Small intestine (tissue), 7 donors: Measurements from ENCODE around the gene ZNF410. TPM values are rescaled to one million over a fixed set of nuclear protein-coding genes. Genes with fewer than 3 reads are reported as not detected.

ENCODE experiments used
- DNase-seq, 2 donors: peaks; one replicate each; pipeline versions ENCODE4 v3.0.0 to v3.0.0-alpha.2; 2013
- FAIRE-seq: peaks from 2 replicates; lab custom pipeline; 2012; peaks lifted over from hg19 to GRCh38; lab: Jason Lieb, UNC
- H3K27ac ChIP-seq, 3 donors: one replicate each; pipeline ENCODE4 v1.5.1; 2013; ENCODE audit warnings: low read length in 2 of 3, mild to moderate bottlenecking in 2 of 3, control low read depth in 1 of 3, inconsistent platforms in 1 of 3, low read depth in 1 of 3, moderate library complexity in 1 of 3
- H3K27me3 ChIP-seq, 3 donors: one replicate each; pipeline ENCODE4 v1.6.1; 2013; ENCODE audit warnings: low read length in 3 of 3, inconsistent platforms in 1 of 3; ENCODE audit not compliant: control insufficient read depth in 3 of 3, insufficient read depth in 3 of 3
- H3K36me3 ChIP-seq, 3 donors: one replicate each; pipeline ENCODE4 v1.6.1; 2013; ENCODE audit warnings: low read length in 3 of 3, inconsistent platforms in 1 of 3, low read depth in 1 of 3, mild to moderate bottlenecking in 1 of 3, moderate library complexity in 1 of 3; ENCODE audit not compliant: control insufficient read depth in 3 of 3, insufficient read depth in 2 of 3
- H3K4me1 ChIP-seq, 3 donors: one replicate each; pipeline ENCODE4 v1.6.1; 2013; ENCODE audit warnings: low read length in 2 of 3, inconsistent platforms in 1 of 3, low read depth in 1 of 3, mild to moderate bottlenecking in 1 of 3, moderate library complexity in 1 of 3; ENCODE audit not compliant: control insufficient read depth in 3 of 3, insufficient read depth in 2 of 3
- H3K4me3 ChIP-seq, 3 donors: one replicate each; pipeline ENCODE4 v1.5.1; 2013; ENCODE audit warnings: low read length in 3 of 3, control low read depth in 1 of 3, inconsistent platforms in 1 of 3, low read depth in 1 of 3, mild to moderate bottlenecking in 1 of 3, moderate library complexity in 1 of 3
- H3K9me3 ChIP-seq, 2 donors: one replicate each; pipeline ENCODE4 v1.6.1; 2013; ENCODE audit warnings: low read depth in 1 of 2, low read length in 1 of 2; ENCODE audit not compliant: control insufficient read depth in 2 of 2, insufficient read depth in 1 of 2
- WGBS, 3 donors: extraction: QIAGEN DNeasy Blood & Tissue Kit; methylation state at CpG; one replicate each; pipeline ENCODE4 v1.1.7; 2013; 5-methylcytosine and 5-hydroxymethylcytosine counted together
- polyA plus RNA-seq, 4 donors: library from polyadenylated mRNA; stranded (reverse) in 3 of 4; unstranded in 1 of 4; fragments of 200-250 nt in 3 of 4; fragments of 120-200 nt in 1 of 4; gene quantifications; one replicate each; pipeline versions ENCODE4 v1.2.1 to v1.2.3, GENCODE V29; 2013
- donor health status: healthy with polysubstance abuse.
- donor health status: control.
- donor health status: control.
- donor health status: Bipolar disorder and iron deficiency.
- donor health status: healthy.

Gene ZNF410
- polyA plus RNA-seq, 4 donors, result 30.7 to 50.1 (median 36.7) TPM

DNA sequence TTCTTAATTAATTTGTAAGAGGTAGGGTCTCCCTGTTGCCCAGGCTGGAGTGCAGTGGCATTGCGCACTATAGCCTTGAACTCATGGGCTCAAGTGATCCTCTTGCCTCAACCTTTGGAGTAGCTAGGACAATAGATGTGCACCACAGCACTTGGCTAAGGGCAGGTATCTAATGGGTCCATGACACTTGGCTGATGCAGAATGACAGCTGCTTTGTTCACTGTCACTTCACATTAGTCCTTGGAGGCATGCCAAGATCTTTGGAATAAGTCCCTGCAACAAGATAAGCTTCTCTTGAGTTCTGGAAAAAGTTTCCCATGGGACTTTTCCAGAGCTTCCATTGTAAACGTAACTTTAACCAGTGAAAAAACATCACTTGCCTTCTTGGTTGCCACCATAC, 86.8 kb downstream of the ZNF410 start:
- Histone ChIP-seq H3K27me3 (no peaks in the 10 kb centered on the region), H3K36me3 (peaks cover 14 to 64% (median 19%) of the 10 kb centered on the region in 3 donors), H3K4me1 (peaks cover 2 to 9% (median 2%) of the 10 kb centered on the region in 3 donors), H3K27ac (no peak overlapping the region), H3K9me3 (no peaks in the 10 kb centered on the region), H3K4me3 (no peak overlapping the region)
- FAIRE-seq, result no peak
- 65 to 73% (median 70%) methylated on average over 2 of the region's 2 CpGs for WGBS, 3 donors
- peak in 1 of 2 donors; percentile 40 for DNase-seq

DNA sequence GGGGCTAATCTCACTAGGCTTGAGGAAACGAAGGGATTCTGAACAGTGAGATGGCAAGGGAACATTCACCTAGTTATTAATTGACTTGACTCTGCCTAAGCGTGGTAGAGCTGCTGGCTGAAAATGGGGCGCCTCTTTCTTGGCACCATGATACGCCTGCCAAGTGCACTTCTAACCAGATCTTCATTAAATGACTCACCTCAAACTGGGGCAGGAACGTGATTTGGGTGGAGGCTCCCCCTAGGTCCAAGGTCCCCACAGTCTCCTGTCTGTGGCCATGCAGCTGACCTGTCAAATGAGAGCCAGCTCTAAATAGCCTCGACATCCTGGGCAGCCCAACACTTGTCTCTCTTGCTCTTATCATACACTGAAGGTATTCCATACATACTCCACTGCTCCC, 89.5 kb downstream of the ZNF410 start:
- H3K9me3 ChIP-seq, result no peaks in the 10 kb centered on the region
- peaks cover 2 to 9% (median 2%) of the 10 kb centered on the region in 3 donors for H3K4me1 ChIP-seq
- H3K4me3 ChIP-seq, result no peak overlapping the region
- peaks cover 3 to 62% (median 16%) of the 10 kb centered on the region in 3 donors for H3K36me3 ChIP-seq
- peak in 1 of 2 donors; percentile 92 for DNase-seq
- H3K27ac ChIP-seq, result peak overlapping the region in 1 of 3 donors; percentile 38
- no peaks in the 10 kb centered on the region for H3K27me3 ChIP-seq
- WGBS, 3 donors, result 14 to 60% (median 34%) methylated on average over 6 of the region's 6 CpGs
- no peak for FAIRE-seq

DNA sequence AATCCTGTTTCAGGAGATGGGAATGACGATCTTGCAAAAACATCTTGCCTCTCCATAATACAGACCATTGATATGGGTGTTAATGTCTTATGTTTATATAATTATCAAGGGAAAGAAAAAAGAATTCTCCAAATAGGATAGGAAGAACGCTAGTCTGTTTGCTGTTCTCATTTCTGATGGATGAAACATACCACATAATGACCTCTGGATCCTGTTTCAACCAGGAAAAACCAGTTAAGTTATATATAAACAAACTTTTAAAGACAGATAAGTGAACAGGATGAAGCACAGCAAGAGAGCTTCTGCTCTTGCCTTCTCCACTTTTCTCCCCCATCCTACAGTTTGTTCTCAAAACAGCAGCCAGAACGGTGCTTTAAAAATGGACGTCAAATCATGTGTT, 91.2 kb downstream of the ZNF410 start:
- Histone ChIP-seq H3K36me3 (peaks cover 0 to 63% (median 9%) of the 10 kb centered on the region in 3 donors), H3K27me3 (no peaks in the 10 kb centered on the region), H3K27ac (peak overlapping the region in 2 of 3 donors; percentile 18 to 58), H3K4me1 (peaks cover 2 to 9% (median 2%) of the 10 kb centered on the region in 3 donors), H3K4me3 (no peak overlapping the region), H3K9me3 (no peaks in the 10 kb centered on the region)
- DNase-seq (peak; percentile 44 to 59), FAIRE-seq (no peak)
- WGBS, 3 donors, result 32 to 43% (median 41%) methylated on average over 4 of the region's 4 CpGs

Other genes with a start within 250 kb of the ZNF410 start
- gene DNAL1, start 241.9 kb upstream of the ZNF410 start, polyA plus RNA-seq, result 1 to 10 TPM in 3 of 4 donors, under 1 TPM in 1; 0.54 to 5.4 (median 3.0) TPM
- gene PNMA1, start 172.5 kb upstream of the ZNF410 start, polyA plus RNA-seq, result 10 to 100 TPM; 10.8 to 23.5 (median 14.6) TPM
- gene PTGR2, start 35.0 kb upstream of the ZNF410 start, polyA plus RNA-seq, result 10 to 100 TPM in 3 of 4 donors, 1 to 10 TPM in 1; 8.2 to 15.7 (median 13.4) TPM
- 1 to 10 TPM; 2.0 to 5.1 (median 3.1) TPM for gene FAM161B, start 63.2 kb downstream of the ZNF410 start, polyA plus RNA-seq
- gene COQ6, start 63.4 kb downstream of the ZNF410 start, polyA plus RNA-seq, result 10 to 100 TPM in 3 of 4 donors, 1 to 10 TPM in 1; 10.0 to 23.3 (median 18.8) TPM
- 10 to 100 TPM; 17.4 to 85.8 (median 31.1) TPM for gene ENTPD5, start 132.4 kb downstream of the ZNF410 start, polyA plus RNA-seq
- gene BBOF1, start 132.5 kb downstream of the ZNF410 start, polyA plus RNA-seq, result 1 to 10 TPM in 3 of 4 donors, under 1 TPM in 1; 0.89 to 5.1 (median 1.9) TPM
- gene ALDH6A1, start 197.6 kb downstream of the ZNF410 start, polyA plus RNA-seq, result 10 to 100 TPM; 15.8 to 56.4 (median 30.5) TPM
- 10 to 100 TPM in 3 of 4 donors, 1 to 10 TPM in 1; 6.1 to 22.1 (median 11.1) TPM for gene LIN52, start 198.1 kb downstream of the ZNF410 start, polyA plus RNA-seq